Mucosa of rectum (tissue), 2 donors: ENCODE results near the gene DEF6.
"Not testable (repeated sequence)": the region's sequence is repeated elsewhere in the genome, so short reads cannot be mapped to it uniquely, and the experiment has no call there.

Experiments
- H3K27ac ChIP-seq, 2 donors: one replicate each; pipeline ENCODE4 v1.7.0; 2013; ENCODE audit warnings: inconsistent platforms in 2 of 2, low read depth in 2 of 2, low read length in 2 of 2
- H3K27me3 ChIP-seq, 2 donors: one replicate each; pipeline ENCODE4 v1.7.0; 2013; ENCODE audit warnings: low read length in 2 of 2; ENCODE audit not compliant: control insufficient read depth in 2 of 2, insufficient read depth in 2 of 2
- H3K36me3 ChIP-seq, 2 donors: one replicate each; pipeline ENCODE4 v1.7.0; 2013; ENCODE audit warnings: low read length in 2 of 2; ENCODE audit not compliant: control insufficient read depth in 2 of 2, insufficient read depth in 2 of 2
- H3K4me1 ChIP-seq, 2 donors: one replicate each; pipeline ENCODE4 v1.7.0; 2013; ENCODE audit warnings: low read length in 2 of 2, mild to moderate bottlenecking in 1 of 2; ENCODE audit not compliant: control insufficient read depth in 2 of 2, insufficient read depth in 2 of 2
- H3K4me3 ChIP-seq, 2 donors: one replicate each; pipeline ENCODE4 v1.7.0; 2013; ENCODE audit warnings: low read length in 2 of 2
- H3K9ac ChIP-seq, 2 donors: one replicate each; pipeline ENCODE4 v1.7.0; 2013; ENCODE audit warnings: low read length in 2 of 2, low read depth in 1 of 2, mild to moderate bottlenecking in 1 of 2
- H3K9me3 ChIP-seq, 2 donors: one replicate each; pipeline ENCODE4 v1.7.0; 2013; ENCODE audit warnings: low read length in 2 of 2; ENCODE audit not compliant: control insufficient read depth in 2 of 2
- donor health status: healthy.
- donor health status: Normal muscosa, but diverticular disease.

Gene DEF6

DNA sequence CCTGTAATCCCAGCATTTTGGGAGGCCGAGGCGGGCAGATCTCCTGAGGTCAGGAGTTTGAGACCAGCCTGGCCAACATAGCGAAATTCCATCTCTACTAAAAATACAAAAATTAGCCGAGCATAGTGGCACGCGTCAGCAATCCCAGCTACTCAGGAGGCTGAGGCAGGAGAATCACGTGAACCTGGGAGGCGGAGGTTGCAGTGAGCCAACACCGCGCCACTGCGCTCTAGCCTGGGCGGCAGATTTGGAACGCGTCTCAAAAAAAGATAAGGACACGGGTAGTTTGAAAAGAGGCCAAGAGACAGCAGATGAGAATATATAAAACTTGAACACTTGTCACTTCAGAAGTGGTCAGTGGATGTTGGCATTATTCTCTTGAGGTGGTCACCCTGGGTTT, 9.5 kb downstream of the DEF6 start:
- H3K27ac ChIP-seq, H3K4me3 ChIP-seq, H3K27me3 ChIP-seq, H3K36me3 ChIP-seq, H3K9ac ChIP-seq, H3K9me3 ChIP-seq: not testable (repeated sequence)
- H3K4me1 ChIP-seq = peaks cover 14 to 27% of the 10 kb centered on the region in 2 donors

DNA sequence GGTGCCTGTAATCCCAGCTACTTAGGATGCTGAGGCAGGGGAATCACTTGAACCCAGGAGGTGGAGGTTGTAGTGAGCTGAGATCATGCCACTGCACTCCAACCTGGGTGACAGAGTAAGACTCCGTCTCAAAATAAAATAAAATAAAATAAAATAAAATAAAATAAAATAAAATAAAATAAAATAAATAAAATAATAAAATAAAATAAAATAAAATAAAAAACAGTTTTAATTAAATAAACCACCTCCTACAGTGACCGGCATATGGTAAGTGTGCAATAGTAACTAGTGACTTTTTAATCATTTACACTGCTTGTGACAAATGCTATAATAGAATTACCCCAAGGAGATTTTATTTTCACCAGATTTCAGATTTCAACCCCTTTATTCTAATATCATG, 10.9 kb downstream of the DEF6 start:
- not testable (repeated sequence) for H3K9ac ChIP-seq, H3K9me3 ChIP-seq, H3K4me3 ChIP-seq, H3K27ac ChIP-seq, H3K36me3 ChIP-seq, H3K27me3 ChIP-seq
- peaks cover 7 to 18% of the 10 kb centered on the region in 2 donors for H3K4me1 ChIP-seq

DNA sequence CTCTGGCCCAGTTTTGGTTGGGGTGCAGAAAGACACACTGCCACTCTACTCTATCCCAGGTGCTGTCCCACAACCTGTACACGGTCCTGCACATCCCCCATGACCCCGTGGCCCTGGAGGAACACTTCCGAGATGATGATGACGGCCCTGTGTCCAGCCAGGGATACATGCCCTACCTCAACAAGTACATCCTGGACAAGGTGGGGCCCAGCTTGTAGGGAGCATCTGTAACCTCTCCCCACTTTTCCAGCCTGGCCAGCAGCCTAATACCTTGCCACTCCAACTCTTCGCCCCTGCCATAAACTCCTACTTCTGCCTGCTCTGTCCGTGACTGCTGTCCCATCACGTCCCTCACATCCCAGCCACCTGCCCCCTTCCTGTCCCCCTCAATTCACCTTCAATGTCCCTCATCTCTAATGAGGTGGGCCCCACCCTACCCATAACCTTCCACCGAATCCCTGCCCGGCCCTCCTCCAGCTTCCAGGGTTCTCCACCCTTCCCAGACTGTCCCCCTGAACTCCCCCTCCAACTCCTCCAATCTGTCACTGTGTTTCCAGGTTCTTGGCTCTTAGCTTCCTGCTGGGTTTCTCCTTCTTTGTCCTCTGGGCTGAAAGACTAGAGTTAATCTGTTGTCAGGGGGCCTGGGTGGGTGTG, 12.1 kb downstream of the DEF6 start:
- Histone ChIP-seq H3K27me3 (no peaks in the 10 kb centered on the region), H3K36me3 (peaks cover 4 to 9% of the 10 kb centered on the region in 2 donors), H3K4me3 (no peak overlapping the region), H3K27ac (peak overlapping the region in 1 of 2 donors; percentile 57), H3K9ac (no peak overlapping the region), H3K4me1 (peaks cover 7 to 14% of the 10 kb centered on the region in 2 donors), H3K9me3 (no peaks in the 10 kb centered on the region)

DNA sequence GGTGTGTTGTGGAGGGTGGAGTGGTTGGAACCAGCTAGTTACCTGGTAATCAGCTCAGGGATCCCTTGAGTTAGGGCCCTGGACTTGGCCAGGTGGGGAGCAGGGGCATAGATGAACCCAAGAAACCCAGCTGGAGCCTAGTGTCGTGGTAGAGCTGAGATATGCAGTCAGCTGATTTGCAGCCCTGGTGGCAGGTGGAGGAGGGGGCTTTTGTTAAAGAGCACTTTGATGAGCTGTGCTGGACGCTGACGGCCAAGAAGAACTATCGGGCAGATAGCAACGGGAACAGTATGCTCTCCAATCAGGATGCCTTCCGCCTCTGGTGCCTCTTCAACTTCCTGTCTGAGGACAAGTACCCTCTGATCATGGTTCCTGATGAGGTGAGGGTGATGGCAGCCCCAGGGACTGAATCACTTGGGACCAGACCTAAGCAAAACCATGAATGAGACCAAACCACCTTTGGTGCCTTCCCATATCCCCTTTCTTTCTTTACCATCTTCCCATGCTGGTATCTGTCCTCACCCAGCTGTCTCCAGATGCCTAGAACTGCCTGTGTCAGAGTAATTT, 12.7 kb downstream of the DEF6 start:
- H3K36me3 ChIP-seq = peaks cover 4 to 9% of the 10 kb centered on the region in 2 donors
- H3K27ac ChIP-seq = peak overlapping the region in 1 of 2 donors; percentile 57
- H3K9me3 ChIP-seq = no peaks in the 10 kb centered on the region
- H3K4me1 ChIP-seq = peaks cover 7 to 14% of the 10 kb centered on the region in 2 donors
- peak overlapping the region in 1 of 2 donors; percentile 32 for H3K9ac ChIP-seq
- H3K4me3 ChIP-seq = no peak overlapping the region
- no peaks in the 10 kb centered on the region for H3K27me3 ChIP-seq

DNA sequence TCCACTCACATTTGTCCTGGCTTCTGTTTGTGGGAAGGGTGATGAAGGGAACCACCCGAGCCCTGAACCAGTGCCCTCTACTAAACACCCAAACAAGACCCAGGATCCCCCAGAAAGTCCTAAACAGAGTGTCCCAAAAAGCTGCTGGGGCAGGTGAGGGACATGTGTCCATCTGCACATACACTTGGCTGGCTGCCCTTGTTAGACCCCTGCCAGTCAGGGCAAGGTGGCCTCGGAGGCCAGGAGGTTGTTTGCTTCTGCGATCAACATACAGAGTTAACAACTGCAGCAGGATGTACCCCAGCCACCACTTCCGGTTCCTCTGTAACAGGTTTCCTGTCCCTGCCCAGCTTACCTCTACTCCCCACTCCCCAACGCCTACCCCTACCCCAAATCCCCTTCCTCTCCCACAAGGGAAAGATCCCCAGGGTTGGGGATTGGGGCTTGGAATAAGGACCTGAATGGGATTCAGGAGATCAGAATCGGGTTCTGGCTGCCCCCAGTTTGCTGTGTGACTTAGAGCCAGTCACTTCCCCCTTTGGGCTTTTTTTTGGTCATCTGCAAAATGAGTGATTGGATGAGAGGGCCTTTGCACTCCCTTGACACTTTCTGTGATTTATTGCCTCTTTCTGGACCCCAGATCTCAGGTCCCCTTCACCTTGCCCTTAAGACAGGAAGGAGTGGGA, 13.9 kb downstream of the DEF6 start:
- Histone ChIP-seq H3K4me1 (peaks cover 7 to 14% of the 10 kb centered on the region in 2 donors), H3K27ac (peak overlapping the region in 1 of 2 donors; percentile 57), H3K27me3 (no peaks in the 10 kb centered on the region), H3K9me3 (no peaks in the 10 kb centered on the region), H3K36me3 (peaks cover 4 to 9% of the 10 kb centered on the region in 2 donors), H3K4me3 (peak overlapping the region in 1 of 2 donors; percentile 28), H3K9ac (peak overlapping the region in 1 of 2 donors; percentile 20)

DNA sequence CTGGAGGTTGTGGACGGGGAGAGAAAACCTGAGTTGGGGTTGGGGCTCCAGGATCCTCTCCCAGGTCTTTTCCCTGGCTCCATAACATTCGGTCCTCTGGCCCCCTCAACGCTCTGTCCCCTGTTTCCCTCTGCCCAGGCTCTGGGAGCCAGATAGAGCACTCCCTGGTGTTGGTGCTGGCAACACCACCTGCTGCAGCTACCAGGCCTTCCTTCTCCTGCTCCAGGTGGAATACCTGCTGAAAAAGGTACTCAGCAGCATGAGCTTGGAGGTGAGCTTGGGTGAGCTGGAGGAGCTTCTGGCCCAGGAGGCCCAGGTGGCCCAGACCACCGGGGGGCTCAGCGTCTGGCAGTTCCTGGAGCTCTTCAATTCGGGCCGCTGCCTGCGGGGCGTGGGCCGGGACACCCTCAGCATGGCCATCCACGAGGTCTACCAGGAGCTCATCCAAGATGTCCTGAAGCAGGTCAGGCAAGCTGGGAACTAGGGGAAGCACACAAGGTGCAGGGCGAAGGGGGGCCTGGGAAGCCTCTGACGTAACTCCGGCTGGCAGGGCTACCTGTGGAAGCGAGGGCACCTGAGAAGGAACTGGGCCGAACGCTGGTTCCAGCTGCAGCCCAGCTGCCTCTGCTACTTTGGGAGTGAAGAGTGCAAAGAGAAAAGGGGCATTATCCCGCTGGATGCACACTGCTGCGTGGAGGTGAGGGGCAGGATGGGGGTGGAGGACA, 14.6 kb downstream of the DEF6 start:
- peaks cover 7 to 14% of the 10 kb centered on the region in 2 donors for H3K4me1 ChIP-seq
- H3K9ac ChIP-seq = no peak overlapping the region
- no peak overlapping the region for H3K4me3 ChIP-seq
- H3K27ac ChIP-seq = peak overlapping the region in 1 of 2 donors; percentile 57
- H3K36me3 ChIP-seq = peaks cover 4 to 10% of the 10 kb centered on the region in 2 donors
- no peaks in the 10 kb centered on the region for H3K27me3 ChIP-seq
- H3K9me3 ChIP-seq = no peaks in the 10 kb centered on the region

DNA sequence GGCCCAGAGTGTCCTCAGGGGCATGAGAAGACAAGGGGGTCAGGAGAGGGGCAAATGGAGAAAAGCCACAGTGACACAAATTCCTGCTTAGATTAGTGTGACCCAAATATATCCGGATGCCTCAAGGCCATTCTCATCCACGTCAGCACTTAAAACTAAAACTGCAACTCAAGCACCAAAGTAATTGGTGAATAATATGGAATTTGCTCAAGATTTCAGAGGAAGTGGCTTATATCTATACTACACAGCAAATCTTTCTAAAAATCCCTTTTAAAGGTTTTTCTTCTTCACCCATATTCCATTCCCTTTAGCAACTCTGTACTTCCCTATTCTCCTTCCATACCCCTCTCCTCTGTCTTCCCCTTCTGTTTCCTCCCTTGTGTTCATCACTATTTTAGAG, 15.2 kb downstream of the DEF6 start:
- no peaks in the 10 kb centered on the region for H3K27me3 ChIP-seq
- peaks cover 8 to 19% of the 10 kb centered on the region in 2 donors for H3K4me1 ChIP-seq
- no peak overlapping the region for H3K27ac ChIP-seq
- no peaks in the 10 kb centered on the region for H3K9me3 ChIP-seq
- peaks cover 2 to 15% of the 10 kb centered on the region in 2 donors for H3K36me3 ChIP-seq
- no peak overlapping the region for H3K9ac ChIP-seq
- no peak overlapping the region for H3K4me3 ChIP-seq

DNA sequence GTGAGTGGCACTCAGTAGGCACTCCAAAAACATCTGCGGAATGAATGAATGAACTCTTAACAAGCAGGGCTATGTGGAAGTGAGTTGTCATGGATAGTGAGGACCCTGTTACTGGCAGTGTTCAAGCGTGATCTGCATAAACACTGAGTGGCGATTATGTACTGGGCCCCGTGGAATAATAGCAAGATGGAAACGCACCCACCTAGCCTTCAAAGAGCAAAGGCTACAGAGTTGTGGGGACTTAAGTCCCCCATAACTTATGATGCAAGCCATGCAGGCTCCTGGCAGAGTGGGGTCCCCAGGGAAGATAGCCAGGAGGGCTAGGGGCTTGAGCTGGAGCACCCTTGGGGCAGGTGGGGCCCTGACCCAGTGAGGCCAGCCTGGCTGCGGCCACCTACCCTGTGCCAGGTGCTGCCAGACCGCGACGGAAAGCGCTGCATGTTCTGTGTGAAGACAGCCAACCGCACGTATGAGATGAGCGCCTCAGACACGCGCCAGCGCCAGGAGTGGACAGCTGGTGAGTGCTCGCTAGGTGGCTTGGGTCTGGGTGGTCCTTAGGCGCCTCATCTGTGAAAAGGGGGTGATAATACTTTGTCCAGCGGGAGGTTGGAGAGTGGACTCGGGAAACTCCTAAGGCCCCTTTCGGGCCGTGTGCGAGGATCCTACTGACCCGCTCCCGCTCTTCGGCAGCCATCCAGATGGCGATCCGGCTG, 20.0 kb downstream of the DEF6 start:
- Histone ChIP-seq H3K9ac (peak overlapping the region in 1 of 2 donors; percentile 13), H3K27ac (no peak overlapping the region), H3K4me1 (peaks cover 2 to 8% of the 10 kb centered on the region in 2 donors), H3K36me3 (peaks cover 8 to 27% of the 10 kb centered on the region in 2 donors), H3K27me3 (no peaks in the 10 kb centered on the region), H3K4me3 (peak overlapping the region; percentile 63 to 70), H3K9me3 (no peaks in the 10 kb centered on the region)

DNA sequence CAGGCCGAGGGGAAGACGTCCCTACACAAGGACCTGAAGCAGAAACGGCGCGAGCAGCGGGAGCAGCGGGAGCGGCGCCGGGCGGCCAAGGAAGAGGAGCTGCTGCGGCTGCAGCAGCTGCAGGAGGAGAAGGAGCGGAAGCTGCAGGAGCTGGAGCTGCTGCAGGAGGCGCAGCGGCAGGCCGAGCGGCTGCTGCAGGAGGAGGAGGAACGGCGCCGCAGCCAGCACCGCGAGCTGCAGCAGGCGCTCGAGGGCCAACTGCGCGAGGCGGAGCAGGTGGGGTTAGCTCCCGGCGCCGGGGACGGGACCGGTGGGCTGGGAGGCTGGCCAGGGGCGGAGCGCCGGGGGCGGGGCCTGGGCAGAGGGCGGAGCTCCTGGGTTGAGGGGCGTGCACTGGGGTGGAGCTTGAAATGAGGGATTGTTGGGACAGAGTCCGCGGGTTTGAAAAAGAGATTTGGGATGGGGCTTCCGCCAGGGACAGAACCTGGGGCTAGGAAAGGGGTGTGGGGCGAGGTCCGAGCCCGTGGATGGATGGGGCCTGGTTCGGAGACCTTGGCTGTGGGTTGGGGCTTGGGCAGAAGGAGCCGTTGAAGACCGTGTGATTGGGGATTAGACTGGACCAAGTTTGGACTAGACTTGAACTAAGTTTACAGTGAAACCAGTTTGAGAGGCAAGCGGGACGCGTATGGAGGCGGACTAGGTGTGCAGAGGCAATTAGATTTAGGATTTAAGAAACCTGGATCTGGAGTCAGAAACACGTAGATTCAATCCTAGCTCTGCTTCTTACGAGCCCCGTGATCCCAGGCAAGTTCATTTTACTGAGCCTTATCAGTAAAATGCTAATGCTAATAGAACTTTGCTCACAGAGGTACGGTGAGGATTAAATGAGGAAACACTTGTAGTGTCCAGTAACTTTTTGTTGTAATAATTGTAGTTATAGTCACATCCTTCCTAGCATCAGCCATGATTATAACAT, 20.9 kb downstream of the DEF6 start:
- no peaks in the 10 kb centered on the region for H3K27me3 ChIP-seq
- H3K4me1 ChIP-seq = peaks cover 2 to 8% of the 10 kb centered on the region in 2 donors
- H3K4me3 ChIP-seq = peak overlapping the region; percentile 63 to 70
- peak overlapping the region; percentile 28 to 40 for H3K9ac ChIP-seq
- H3K9me3 ChIP-seq = no peaks in the 10 kb centered on the region
- no peak overlapping the region for H3K27ac ChIP-seq
- H3K36me3 ChIP-seq = peaks cover 8 to 27% of the 10 kb centered on the region in 2 donors
